Tibial artery (tissue), 4 donors: ENCODE data around the gene CHEK2.

Source experiments
- DNase-seq, 2 donors: peaks; one replicate each; pipeline ENCODE4 v3.0.0-alpha.2; 2019
- H3K27ac ChIP-seq, 2 donors: fragments of 200-600 bp; sonication (generic) in 1 of 2; 1 replicate in 1 of 2; 2 replicates in 1 of 2; pipeline ENCODE4 v1.5.1; 2018 to 2019; ENCODE audit warnings: mild to moderate bottlenecking in 1 of 2
- H3K27me3 ChIP-seq, 2 donors: fragments of 200-600 bp; sonication (generic) in 1 of 2; one replicate each; pipeline versions ENCODE4 v1.5.1 to v1.6.0; 2016 to 2019
- H3K36me3 ChIP-seq, 3 donors: fragments of 200-600 bp; sonication (generic) in 2 of 3; one replicate each; pipeline ENCODE4 v1.5.1; 2016 to 2019; ENCODE audit warnings: mild to moderate bottlenecking in 2 of 3
- H3K4me1 ChIP-seq, 4 donors: fragments of 200-600 bp; sonication (generic) in 2 of 4; 1 replicate in 3 of 4; 2 replicates in 1 of 4; pipeline ENCODE4 v1.5.1; 2016 to 2019
- H3K4me3 ChIP-seq, 2 donors: fragments of 200-600 bp; sonication (generic) in 1 of 2; 1 replicate in 1 of 2; 2 replicates in 1 of 2; pipeline ENCODE4 v1.5.1; 2018 to 2019; ENCODE audit warnings: mild to moderate bottlenecking in 2 of 2
- H3K9me3 ChIP-seq, 3 donors: fragments of 200-600 bp; sonication (generic) in 1 of 3; one replicate each; pipeline ENCODE4 v1.5.1; 2016 to 2019
- CTCF ChIP-seq, 2 experiments: fragments of 200-600 bp in 1 of 2; fragments of 450-650 bp in 1 of 2; IDR thresholded peaks; one replicate each; pipeline ENCODE4 v1.5.1; 2017 to 2019; ENCODE audit warnings: antibody characterized with exemption in 2 of 2, mild to moderate bottlenecking in 1 of 2, moderate library complexity in 1 of 2
- intact Hi-C: fragments of 100-400 bp; cut with DNase I; formaldehyde crosslinking; loops from one replicate; pipeline ENCODE4 v1.15.0; 2023; ENCODE audit warnings: low total_unique reads

CHEK2 gene

GRCh38 chr22:28736301-28737155 lies 5.1 kb downstream of the CHEK2 start:
- Histone ChIP-seq H3K36me3 (no peaks in the 10 kb centered on the region), H3K27ac (no peak overlapping the region), H3K27me3 (no peaks in the 10 kb centered on the region), H3K4me3 (no peak overlapping the region), H3K4me1 (peaks cover 0 to 6% (median 4%) of the 10 kb centered on the region in 4 donors), H3K9me3 (no peaks in the 10 kb centered on the region)
- no peak for TF ChIP-seq CTCF (IDR thresholded peaks at IDR 0.05)
- intact Hi-C loops, result no loop called here
- no peak for DNase-seq

- H3K4me3 ChIP-seq, result no peak overlapping the region
- intact Hi-C loops, result loop anchor here (5.0 kb wide), 1 partner anchor 528 kb away; no protein-coding TSS in a partner anchor
- no peaks in the 10 kb centered on the region for H3K27me3 ChIP-seq
- DNase-seq, result no peak
- no peak for TF ChIP-seq CTCF (IDR thresholded peaks at IDR 0.05)
- H3K27ac ChIP-seq, result no peak overlapping the region
- no peaks in the 10 kb centered on the region for H3K4me1 ChIP-seq
- H3K36me3 ChIP-seq, result no peaks in the 10 kb centered on the region
- no peaks in the 10 kb centered on the region for H3K9me3 ChIP-seq
These were observed 7.2 kb downstream of the CHEK2 start for GRCh38 chr22:28734393-28734792.

- Histone ChIP-seq H3K4me1 (no peaks in the 10 kb centered on the region), H3K36me3 (no peaks in the 10 kb centered on the region), H3K27ac (no peak overlapping the region), H3K4me3 (no peak overlapping the region), H3K9me3 (no peaks in the 10 kb centered on the region), H3K27me3 (no peaks in the 10 kb centered on the region)
- no peak for DNase-seq
- TF ChIP-seq CTCF (IDR thresholded peaks at IDR 0.05), result no peak
- intact Hi-C loops, result loop anchor here (5.0 kb wide), 1 partner anchor 532 kb away; no protein-coding TSS in a partner anchor
These were observed 11.4 kb downstream of the CHEK2 start for GRCh38 chr22:28730179-28730578.

- no peaks in the 10 kb centered on the region for H3K9me3 ChIP-seq
- no peak for TF ChIP-seq CTCF (IDR thresholded peaks at IDR 0.05)
- no peak overlapping the region for H3K27ac ChIP-seq
These were observed 12.9 kb downstream of the CHEK2 start for GRCh38 chr22:28728621-28729313.

GRCh38 chr22:28728002-28728401 lies 13.6 kb downstream of the CHEK2 start:
- Histone ChIP-seq H3K27me3 (no peaks in the 10 kb centered on the region), H3K4me3 (no peak overlapping the region), H3K36me3 (no peaks in the 10 kb centered on the region), H3K4me1 (no peaks in the 10 kb centered on the region), H3K9me3 (no peaks in the 10 kb centered on the region), H3K27ac (no peak overlapping the region)
- no peak for TF ChIP-seq CTCF (IDR thresholded peaks at IDR 0.05)
- intact Hi-C loops, result no loop called here
- no peak for DNase-seq

More at GRCh38 chr22:28728621-28729313, 12.9 kb downstream of the CHEK2 start:
- intact Hi-C loops, result no loop called here
- Histone ChIP-seq H3K4me3 (no peak overlapping the region), H3K27me3 (no peaks in the 10 kb centered on the region), H3K36me3 (no peaks in the 10 kb centered on the region), H3K4me1 (no peaks in the 10 kb centered on the region)
- no peak for DNase-seq
